IMR-90 (cell line): ENCODE measurements around the gene SYNE1. TPM values are rescaled to one million over a fixed set of nuclear protein-coding genes. Genes with fewer than 3 reads are reported as not detected.

Experiments used
- ATAC-seq: fragments of 200-7000 bp; cut with Tn5 transposase; 2 replicates; pipeline ENCODE4 v1.9.1; 2020; ENCODE audit warnings: low read depth, mild to moderate bottlenecking, moderate library complexity
- BruUV-seq: library from RNA; stranded (reverse); fragments of 400-500 nt; replicated peaks from 2 replicates; lab custom pipeline; 2021; lab: Mats Ljungman, UMichigan
- CTCF ChIA-PET: fragments of 300-600 bp; formaldehyde crosslinking; extraction: SDS; loops from one replicate; lab custom pipeline; 2021; ENCODE audit warnings: antibody characterized with exemption; lab: Yijun Ruan, JAX
- POLR2A ChIA-PET: fragments of 300-600 bp; sonication (Branson Sonifier 250); formaldehyde crosslinking; loops from one replicate; lab custom pipeline; 2022; ENCODE audit warnings: antibody characterized with exemption; ENCODE audit not compliant: unreplicated experiment; lab: Charles Lee
- DNase-seq: peaks from one replicate; pipeline ENCODE4 v3.0.0; 2013
- H2AFZ ChIP-seq: replicated peaks from 2 replicates; pipeline ENCODE3; 2013; ENCODE audit warnings: low read length, mild to moderate bottlenecking; ENCODE audit not compliant: poor library complexity
- H2AK5ac ChIP-seq: 2 replicates; pipeline ENCODE4 v1.6.1; 2013; ENCODE audit warnings: low read depth, low read length, inconsistent platforms
- H2AK9ac ChIP-seq: replicated peaks from 2 replicates; pipeline ENCODE3; 2013; ENCODE audit warnings: mild to moderate bottlenecking, low read depth, low read length, moderate library complexity; ENCODE audit not compliant: poor library complexity
- H2BK120ac ChIP-seq: 2 replicates; pipeline ENCODE4 v1.6.1; 2013; ENCODE audit warnings: low read depth, low read length, inconsistent platforms
- H2BK15ac ChIP-seq: 3 replicates; pipeline ENCODE4 v1.6.1; 2013; ENCODE audit warnings: low read depth, low read length, inconsistent platforms
- H2BK20ac ChIP-seq: 2 replicates; pipeline ENCODE4 v1.6.1; 2013; ENCODE audit warnings: low read depth, mild to moderate bottlenecking, inconsistent platforms, low read length, moderate library complexity
- H2BK5ac ChIP-seq: 2 replicates; pipeline ENCODE4 v1.6.1; 2013; ENCODE audit warnings: mild to moderate bottlenecking, low read depth, low read length, inconsistent platforms; ENCODE audit not compliant: poor library complexity, severe bottlenecking
- H3K14ac ChIP-seq: replicated peaks from 2 replicates; pipeline ENCODE4 v1.6.1; 2013; ENCODE audit warnings: low read depth, low read length, inconsistent platforms
- H3K18ac ChIP-seq: 2 replicates; pipeline ENCODE4 v1.6.1; 2013; ENCODE audit warnings: low read depth, low read length, control low read depth
- H3K23ac ChIP-seq: 2 replicates; pipeline ENCODE4 v1.6.1; 2013; ENCODE audit warnings: low read depth, low read length, inconsistent platforms
- H3K27ac ChIP-seq: 2 replicates; pipeline ENCODE4 v1.5.1; 2013; ENCODE audit warnings: mild to moderate bottlenecking, control low read depth, low read length; ENCODE audit not compliant: insufficient read depth
- H3K27me3 ChIP-seq: 2 replicates; pipeline ENCODE4 v1.6.1; 2013; ENCODE audit warnings: low read length; ENCODE audit not compliant: control insufficient read depth, insufficient read depth
- H3K36me3 ChIP-seq: 2 replicates; pipeline ENCODE4 v1.6.1; 2013; ENCODE audit warnings: low read length, mixed read lengths; ENCODE audit not compliant: control insufficient read depth, insufficient read depth
- H3K4ac ChIP-seq: 2 replicates; pipeline ENCODE4 v1.6.1; 2013; ENCODE audit warnings: low read depth, low read length, inconsistent platforms
- H3K4me1 ChIP-seq: 2 replicates; pipeline ENCODE4 v1.6.1; 2013; ENCODE audit warnings: low read length, mixed read lengths; ENCODE audit not compliant: control insufficient read depth, insufficient read depth
- H3K4me2 ChIP-seq: 2 replicates; pipeline ENCODE4 v1.6.1; 2013; ENCODE audit warnings: low read depth, mild to moderate bottlenecking, control low read depth, low read length, moderate library complexity
- H3K4me3 ChIP-seq: 2 replicates; pipeline ENCODE4 v1.5.1; 2013; ENCODE audit warnings: low read depth, mild to moderate bottlenecking, control low read depth, low read length, moderate library complexity; ENCODE audit not compliant: insufficient read depth
- H3K56ac ChIP-seq: 2 replicates; pipeline ENCODE4 v1.6.1; 2013; ENCODE audit warnings: low read length, inconsistent platforms; ENCODE audit not compliant: insufficient read depth; ENCODE audit errors: extremely low read depth
- H3K79me1 ChIP-seq, 2 experiments: 2 replicates each; pipeline ENCODE4 v1.6.1; 2013; ENCODE audit warnings: low read length in 2 of 2, inconsistent platforms in 1 of 2, low read depth in 1 of 2
- H3K9ac ChIP-seq: 2 replicates; pipeline ENCODE4 v1.6.1; 2013; ENCODE audit warnings: low read depth, low read length, control low read depth
- H3K9me1 ChIP-seq: 2 replicates; pipeline ENCODE4 v1.6.1; 2013; ENCODE audit warnings: low read length, inconsistent platforms; ENCODE audit not compliant: insufficient read depth
- H3K9me3 ChIP-seq: 2 replicates; pipeline ENCODE4 v1.6.1; 2013; ENCODE audit warnings: low read length; ENCODE audit not compliant: control insufficient read depth, insufficient read depth
- H4K20me1 ChIP-seq: 2 replicates; pipeline ENCODE4 v1.6.1; 2013; ENCODE audit warnings: low read length, inconsistent platforms; ENCODE audit not compliant: insufficient read depth
- H4K5ac ChIP-seq: 2 replicates; pipeline ENCODE4 v1.6.1; 2013; ENCODE audit warnings: mild to moderate bottlenecking, low read depth, low read length, control low read depth
- H4K8ac ChIP-seq, 2 experiments: 2 replicates each; pipeline ENCODE4 v1.6.1; 2013; ENCODE audit warnings: low read depth in 2 of 2, low read length in 2 of 2, control low read depth in 1 of 2, inconsistent platforms in 1 of 2
- H4K91ac ChIP-seq: 2 replicates; pipeline ENCODE4 v1.6.1; 2013; ENCODE audit warnings: low read depth, low read length, inconsistent platforms; ENCODE audit not compliant: insufficient read depth
- CEBPB ChIP-seq: IDR thresholded peaks from 2 replicates; pipeline ENCODE4 v1.6.1; 2012; ENCODE audit warnings: low read depth, low read length, improper control_type of control experiment
- WGBS, 2 experiments: methylation state at CpG; one replicate each; pipeline versions ENCODE4 v1.1.5 to v1.1.7; 2013; ENCODE audit warnings: missing lambda C conversion rate in 2 of 2; ENCODE audit not compliant: insufficient read length in 1 of 2; ENCODE audit errors: extremely low coverage in 2 of 2; 5-methylcytosine and 5-hydroxymethylcytosine counted together
- dilution Hi-C: fragments of 300-500 bp; cut with HindIII; formaldehyde crosslinking; loops from one replicate; pipeline ENCODE4 v1.14.3; 2018; ENCODE audit warnings: low sequenced_read_pairs; ENCODE audit not compliant: unreplicated experiment
- in situ Hi-C: fragments of 300-500 bp; cut with MboI; formaldehyde crosslinking; loops from 3 replicates; pipeline ENCODE4 v1.14.3; 2019; ENCODE audit warnings: low sequenced_read_pairs, inconsistent platforms, mixed read lengths
- intact Hi-C: fragments of 100-400 bp; cut with micrococcal nuclease; formaldehyde crosslinking; loops from 2 replicates; pipeline ENCODE4 v1.10.0; 2022
- polyA plus RNA-seq, 3 experiments: library from polyadenylated mRNA; depleted of rRNA; stranded (reverse); fragments of >200 nt; gene quantifications; 2 replicates each; pipeline ENCODE4 v1.2.3, GENCODE V29; 2012; ENCODE audit warnings: low replicate concordance in 1 of 3
- total RNA-seq: library from RNA; depleted of rRNA; stranded (reverse); fragments of >200 nt; gene quantifications from 2 replicates; pipeline ENCODE4 v1.2.3, GENCODE V29; 2012
- TF ChIP-seq, protein P1 (sequence below): conservative IDR thresholded peaks from 2 replicates; pipeline ENCODE4 v1.5.1; 2012; ENCODE audit warnings: mild to moderate bottlenecking, low read depth, low read length, improper control_type of control experiment

The SYNE1 gene
- total and polyA plus RNA-seq, 2 of the 4 experiments (the other 2 are of a cell fraction): 34.1 to 159 TPM

GRCh38 chr6:152594701-152595100 is 42.5 kb downstream of the SYNE1 start:
- Histone ChIP-seq H3K9me3 (no peaks in the 10 kb centered on the region; the same call in 1 of the 2 replicates), H3K4me1 (peaks cover 3% of the 10 kb centered on the region; the same call in 1 of the 2 replicates), H4K8ac (no peak overlapping the region), H2BK15ac (no peak overlapping the region), H4K20me1 (no peaks in the 10 kb centered on the region), H4K5ac (no peak overlapping the region), H3K56ac (no peak overlapping the region), H3K27me3 (no peaks in the 10 kb centered on the region), H3K9me1 (no peaks in the 10 kb centered on the region), H2BK20ac (no peak overlapping the region), H3K9ac (no peak overlapping the region), H3K27ac (no peak overlapping the region), H3K18ac (no peak overlapping the region), H2AFZ (no peak overlapping the region), H2BK120ac (no peak overlapping the region), H3K23ac (no peak overlapping the region), H2BK5ac (no peak overlapping the region), H2AK5ac (no peak overlapping the region), H3K36me3 (no peaks in the 10 kb centered on the region; the same call in 1 of the 2 replicates), H3K4ac (no peak overlapping the region), H3K4me2 (no peak overlapping the region), H3K14ac (no peak overlapping the region), H2AK9ac (no peak overlapping the region), H3K4me3 (no peak overlapping the region), H3K79me1 (peaks cover under 1 to 13% of the 10 kb centered on the region in 2 experiments; a peak in 2 of 4 replicates), H4K91ac (no peak overlapping the region)
- CTCF ChIA-PET: interaction anchor here (1.2 to 1.4 kb wide), 2 partner anchors 13 to 14 kb away, joined by 3 read pairs; no protein-coding TSS in a partner anchor
- WGBS, 2 experiments: no CpG with 5 or more reads among the region's 1 CpG
- no TSS peak for BruUV-seq
- intact Hi-C loops (no loop called here), dilution Hi-C loops (no loop called here), in situ Hi-C loops (no loop called here)
- DNase-seq: no peak
- POLR2A ChIA-PET: no interaction called here
- ATAC-seq: no peak
- TF ChIP-seq CEBPB: no peak
- TF ChIP-seq, protein P1, sequence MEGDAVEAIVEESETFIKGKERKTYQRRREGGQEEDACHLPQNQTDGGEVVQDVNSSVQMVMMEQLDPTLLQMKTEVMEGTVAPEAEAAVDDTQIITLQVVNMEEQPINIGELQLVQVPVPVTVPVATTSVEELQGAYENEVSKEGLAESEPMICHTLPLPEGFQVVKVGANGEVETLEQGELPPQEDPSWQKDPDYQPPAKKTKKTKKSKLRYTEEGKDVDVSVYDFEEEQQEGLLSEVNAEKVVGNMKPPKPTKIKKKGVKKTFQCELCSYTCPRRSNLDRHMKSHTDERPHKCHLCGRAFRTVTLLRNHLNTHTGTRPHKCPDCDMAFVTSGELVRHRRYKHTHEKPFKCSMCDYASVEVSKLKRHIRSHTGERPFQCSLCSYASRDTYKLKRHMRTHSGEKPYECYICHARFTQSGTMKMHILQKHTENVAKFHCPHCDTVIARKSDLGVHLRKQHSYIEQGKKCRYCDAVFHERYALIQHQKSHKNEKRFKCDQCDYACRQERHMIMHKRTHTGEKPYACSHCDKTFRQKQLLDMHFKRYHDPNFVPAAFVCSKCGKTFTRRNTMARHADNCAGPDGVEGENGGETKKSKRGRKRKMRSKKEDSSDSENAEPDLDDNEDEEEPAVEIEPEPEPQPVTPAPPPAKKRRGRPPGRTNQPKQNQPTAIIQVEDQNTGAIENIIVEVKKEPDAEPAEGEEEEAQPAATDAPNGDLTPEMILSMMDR: no peak
